Fibroblast of lung (primary cell): ENCODE results near the gene SUGT1.

Experiments used
- EZH2 ChIP-seq: IDR thresholded peaks from 2 replicates; pipeline ENCODE4 v1.5.1; 2012; ENCODE audit warnings: low read length, control low read depth, mild to moderate bottlenecking; ENCODE audit errors: missing control alignments
- TF ChIP-seq, protein P1 (sequence below), 2 donors: IDR thresholded peaks in 1 of 2; conservative IDR thresholded peaks in 1 of 2; 1 replicate in 1 of 2; 2 replicates in 1 of 2; pipeline ENCODE4 v1.5.1; 2011 to 2012; ENCODE audit warnings: low read length in 2 of 2, control low read depth in 1 of 2, inconsistent platforms in 1 of 2, low read depth in 1 of 2, mild to moderate bottlenecking in 1 of 2

DNA sequence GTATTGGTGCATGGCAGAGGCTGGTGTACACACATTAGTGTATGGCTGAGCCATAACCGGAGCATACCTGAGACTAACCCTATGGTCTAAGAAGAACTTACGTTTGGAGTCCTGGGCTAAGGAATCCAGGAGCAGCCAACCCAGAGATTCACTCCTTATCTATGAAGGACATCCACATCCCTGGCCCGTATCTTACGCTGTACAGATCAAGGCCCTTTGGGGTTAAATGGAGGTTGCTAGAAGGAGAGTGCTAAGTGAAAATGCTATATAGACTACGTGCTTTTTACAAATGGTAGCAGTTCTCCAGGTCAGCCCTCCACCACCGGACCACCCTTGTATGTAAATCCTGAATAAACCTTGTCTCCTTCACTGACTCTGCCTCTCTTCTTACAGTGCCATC, 1.9 kb upstream of the SUGT1 start:
- TF ChIP-seq, protein P1, sequence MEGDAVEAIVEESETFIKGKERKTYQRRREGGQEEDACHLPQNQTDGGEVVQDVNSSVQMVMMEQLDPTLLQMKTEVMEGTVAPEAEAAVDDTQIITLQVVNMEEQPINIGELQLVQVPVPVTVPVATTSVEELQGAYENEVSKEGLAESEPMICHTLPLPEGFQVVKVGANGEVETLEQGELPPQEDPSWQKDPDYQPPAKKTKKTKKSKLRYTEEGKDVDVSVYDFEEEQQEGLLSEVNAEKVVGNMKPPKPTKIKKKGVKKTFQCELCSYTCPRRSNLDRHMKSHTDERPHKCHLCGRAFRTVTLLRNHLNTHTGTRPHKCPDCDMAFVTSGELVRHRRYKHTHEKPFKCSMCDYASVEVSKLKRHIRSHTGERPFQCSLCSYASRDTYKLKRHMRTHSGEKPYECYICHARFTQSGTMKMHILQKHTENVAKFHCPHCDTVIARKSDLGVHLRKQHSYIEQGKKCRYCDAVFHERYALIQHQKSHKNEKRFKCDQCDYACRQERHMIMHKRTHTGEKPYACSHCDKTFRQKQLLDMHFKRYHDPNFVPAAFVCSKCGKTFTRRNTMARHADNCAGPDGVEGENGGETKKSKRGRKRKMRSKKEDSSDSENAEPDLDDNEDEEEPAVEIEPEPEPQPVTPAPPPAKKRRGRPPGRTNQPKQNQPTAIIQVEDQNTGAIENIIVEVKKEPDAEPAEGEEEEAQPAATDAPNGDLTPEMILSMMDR (conservative IDR thresholded peaks at IDR 0.05 in 1 of 2, IDR thresholded peaks at IDR 0.05 in 1 of 2; ENCODE audit: low read depth in 1 of 2, low read length in 2 of 2) = no peak
- TF ChIP-seq EZH2 = no peak
